Smooth muscle cell (in vitro differentiated cells): Measurements from ENCODE around the gene IL12RB1. TPM values are rescaled to one million over a fixed set of nuclear protein-coding genes. Genes with fewer than 3 reads are reported as not detected.

ENCODE experiments used
- DNase-seq: peaks from one replicate; lab custom pipeline; 2025; ENCODE audit not compliant: unreplicated experiment; lab: John Stamatoyannopoulos, UW
- H2AFZ ChIP-seq: fragments of 200-600 bp; sonication (generic); 2 replicates; pipeline ENCODE4 v1.6.0; 2016; ENCODE audit warnings: antibody characterized with exemption, low read depth, mild to moderate bottlenecking
- H3F3A ChIP-seq: fragments of 200-600 bp; sonication (generic); 2 replicates; pipeline ENCODE4 v1.6.0; 2017; ENCODE audit warnings: antibody characterized with exemption, low read depth
- H3K27ac ChIP-seq: fragments of 200-600 bp; sonication (generic); 2 replicates; pipeline ENCODE4 v1.5.1; 2016; ENCODE audit warnings: low read depth, mild to moderate bottlenecking
- H3K27me3 ChIP-seq: fragments of 200-600 bp; sonication (generic); 2 replicates; pipeline ENCODE4 v1.6.1; 2016; ENCODE audit warnings: low read depth, mild to moderate bottlenecking
- H3K36me3 ChIP-seq: fragments of 200-600 bp; sonication (generic); 2 replicates; pipeline ENCODE4 v1.5.1; 2016; ENCODE audit warnings: low read depth
- H3K4me1 ChIP-seq: fragments of 200-600 bp; sonication (generic); 2 replicates; pipeline ENCODE4 v1.5.1; 2016; ENCODE audit warnings: low read depth
- H3K4me2 ChIP-seq: fragments of 200-600 bp; sonication (generic); 2 replicates; pipeline ENCODE4 v1.6.0; 2016; ENCODE audit warnings: mild to moderate bottlenecking
- H3K4me3 ChIP-seq: fragments of 200-600 bp; sonication (generic); 2 replicates; pipeline ENCODE4 v1.5.1; 2016; ENCODE audit warnings: mild to moderate bottlenecking
- H3K79me2 ChIP-seq: fragments of 200-600 bp; sonication (generic); 2 replicates; pipeline ENCODE4 v1.6.0; 2016; ENCODE audit warnings: low read depth, mild to moderate bottlenecking
- H3K9ac ChIP-seq: fragments of 200-600 bp; sonication (generic); 2 replicates; pipeline ENCODE4 v1.6.0; 2016; ENCODE audit warnings: low read depth
- H3K9me3 ChIP-seq: fragments of 200-600 bp; sonication (generic); replicated peaks from 2 replicates; pipeline ENCODE4 v1.5.1; 2016; ENCODE audit warnings: low read depth
- H4K20me1 ChIP-seq: fragments of 200-600 bp; sonication (generic); 2 replicates; pipeline ENCODE4 v1.6.0; 2016; ENCODE audit warnings: low read depth
- CTCF ChIP-seq: fragments of 200-600 bp; sonication (generic); IDR thresholded peaks from 2 replicates; pipeline ENCODE4 v1.5.1; 2017; ENCODE audit warnings: borderline replicate concordance, mild to moderate bottlenecking, antibody characterized with exemption; ENCODE audit not compliant: insufficient read depth, poor library complexity, severe bottlenecking
- WGBS: methylation state at CpG from one replicate; pipeline ENCODE4 v1.1.7; 2016; ENCODE audit warnings: low lambda C conversion rate; 5-methylcytosine and 5-hydroxymethylcytosine counted together
- polyA plus RNA-seq: library from polyadenylated mRNA; unstranded; fragments of >200 nt; fragmentation: Nextera tagmentation; extraction: Ambion mirVana; gene quantifications from 2 replicates; pipeline ENCODE4 v1.2.1, GENCODE V29; 2016
- total RNA-seq: library from RNA; depleted of rRNA; stranded (reverse); fragments of >200 nt; gene quantifications from 2 replicates; pipeline ENCODE4 v1.2.3, GENCODE V29; 2014

IL12RB1 gene
- total RNA-seq (not detected in 2 replicates), polyA plus RNA-seq (not detected in 2 replicates)

- no peak for DNase-seq
Observed at GRCh38 chr19:18086590-18087138, at the start of gene IL12RB1. Gene IL12RB1, minus strand, starts transcription at chr19:18086934. Its CDS starts 111 bp downstream, at chr19:18086823.

DNA sequence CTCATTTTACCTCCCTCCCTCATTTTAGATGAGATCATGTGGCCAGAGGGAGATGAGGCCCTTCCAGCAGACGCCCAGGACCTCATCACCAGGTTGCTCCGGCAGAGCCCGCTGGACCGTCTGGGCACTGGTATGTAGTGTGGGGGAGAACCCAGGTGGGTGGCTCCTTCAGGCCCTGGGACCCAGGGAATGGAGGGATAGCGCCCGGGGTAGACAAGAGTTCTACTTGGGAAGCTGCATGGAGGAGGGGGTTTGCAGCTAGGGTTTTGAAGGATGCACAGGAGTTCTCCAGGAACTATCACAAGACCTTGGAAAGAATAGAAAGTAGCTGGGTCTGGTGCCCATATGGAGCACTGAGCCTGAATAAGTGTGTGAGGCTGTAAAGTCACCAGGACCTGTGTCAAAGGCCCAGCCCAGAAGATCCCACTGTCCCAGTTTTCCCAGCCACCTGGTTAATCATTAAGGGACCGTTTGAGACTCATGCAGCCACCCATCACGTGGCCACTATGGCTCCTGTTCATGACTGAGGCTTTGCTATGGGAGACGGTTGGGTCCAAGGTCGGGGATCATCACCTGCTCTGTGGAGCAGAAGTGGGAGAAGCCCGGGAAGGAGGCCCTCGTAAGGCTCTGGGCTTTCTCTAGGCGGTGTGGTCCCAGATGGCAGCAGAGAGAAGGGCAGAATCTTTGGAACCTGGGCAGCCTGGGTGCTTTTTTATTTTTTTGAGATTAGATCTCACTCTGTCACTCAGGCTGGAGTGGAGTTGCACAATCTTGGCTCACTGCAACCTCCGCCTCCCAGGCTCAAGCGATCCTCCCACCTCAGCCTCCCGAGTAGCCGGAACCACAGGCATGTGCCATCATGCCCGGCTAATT, 49.2 kb upstream of the IL12RB1 start:
- Histone ChIP-seq H3K36me3 (no peaks in the 10 kb centered on the region), H3F3A (no peaks in the 10 kb centered on the region), H4K20me1 (no peaks in the 10 kb centered on the region), H3K4me1 (no peaks in the 10 kb centered on the region), H3K4me2 (no peak overlapping the region), H3K27ac (no peak overlapping the region), H3K4me3 (no peak overlapping the region), H3K9me3 (no peaks in the 10 kb centered on the region), H2AFZ (no peak overlapping the region), H3K79me2 (no peaks in the 10 kb centered on the region), H3K9ac (no peak overlapping the region), H3K27me3 (no peaks in the 10 kb centered on the region)
- DNase-seq = no peak
- TF ChIP-seq CTCF = no peak
- 95% methylated on average over 18 of the region's 18 CpGs for WGBS

More at GRCh38 chr19:18086590-18087138, at the start of gene IL12RB1:
- no peak within 1 kb of the TSS for H3K4me2 ChIP-seq
- H3K9me3 ChIP-seq = no peaks in the 10 kb centered on the region
- H3K4me1 ChIP-seq = no peaks in the 10 kb centered on the region
- no peak within 1 kb of the TSS for H3K4me3 ChIP-seq
- no peak within 1 kb of the TSS for H3K9ac ChIP-seq
- H3K27ac ChIP-seq = no peak within 1 kb of the TSS
- no peaks in the 10 kb centered on the region for H3K27me3 ChIP-seq
- H4K20me1 ChIP-seq = no peaks in the 10 kb centered on the region
- no peaks in the 10 kb centered on the region for H3K79me2 ChIP-seq
- no peaks in the 10 kb centered on the region for H3K36me3 ChIP-seq
- TF ChIP-seq CTCF = no peak
- 78% methylated on average over 12 of the region's 12 CpGs for WGBS
- H2AFZ ChIP-seq = no peak within 1 kb of the TSS
- H3F3A ChIP-seq = no peaks in the 10 kb centered on the region

DNA sequence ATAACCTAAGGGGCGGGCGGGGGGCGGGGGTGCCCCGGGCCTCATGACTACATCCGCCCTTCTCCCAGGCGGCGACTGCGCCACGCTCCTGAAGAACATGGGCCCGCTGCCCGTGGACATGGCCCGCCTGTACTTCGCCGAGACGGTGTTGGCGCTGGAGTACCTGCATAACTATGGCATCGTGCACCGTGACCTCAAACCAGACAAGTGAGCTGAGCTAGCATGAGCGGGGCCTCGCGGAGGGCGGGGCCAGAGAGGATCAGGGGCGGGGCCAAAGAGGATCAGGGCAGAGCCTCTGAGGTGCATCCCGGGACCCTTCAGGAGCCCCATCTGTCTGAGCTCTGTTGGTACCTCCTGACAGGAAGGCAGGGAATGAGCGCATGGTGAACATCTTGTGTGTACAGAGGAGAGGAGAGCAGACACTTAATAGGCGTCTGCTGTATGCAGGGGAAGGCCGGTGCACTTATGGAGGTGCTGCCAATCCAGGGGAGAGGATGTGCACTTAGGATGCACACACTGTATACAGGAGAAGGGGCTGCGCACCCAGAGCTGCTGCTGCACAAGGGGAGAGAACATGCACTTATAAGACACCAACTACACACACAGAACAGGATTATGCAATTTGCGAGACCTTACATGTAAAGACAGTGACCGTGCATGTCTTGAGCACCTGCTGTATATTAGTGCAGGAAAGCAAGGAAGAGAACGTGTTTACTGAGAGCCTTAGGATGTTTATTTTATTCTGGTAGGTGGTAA, 45.3 kb upstream of the IL12RB1 start:
- Histone ChIP-seq H3K9me3 (no peaks in the 10 kb centered on the region), H4K20me1 (no peaks in the 10 kb centered on the region), H2AFZ (no peak overlapping the region), H3K79me2 (no peaks in the 10 kb centered on the region), H3K27ac (no peak overlapping the region), H3K4me3 (no peak overlapping the region), H3K36me3 (no peaks in the 10 kb centered on the region), H3K4me2 (no peak overlapping the region), H3K4me1 (no peaks in the 10 kb centered on the region), H3F3A (no peaks in the 10 kb centered on the region), H3K9ac (no peak overlapping the region), H3K27me3 (no peaks in the 10 kb centered on the region)
- 91% methylated on average over 30 of the region's 31 CpGs for WGBS
- DNase-seq = no peak
- TF ChIP-seq CTCF = no peak
